Measurements from ENCODE around the gene BEND6.

Gene BEND6, protein sequence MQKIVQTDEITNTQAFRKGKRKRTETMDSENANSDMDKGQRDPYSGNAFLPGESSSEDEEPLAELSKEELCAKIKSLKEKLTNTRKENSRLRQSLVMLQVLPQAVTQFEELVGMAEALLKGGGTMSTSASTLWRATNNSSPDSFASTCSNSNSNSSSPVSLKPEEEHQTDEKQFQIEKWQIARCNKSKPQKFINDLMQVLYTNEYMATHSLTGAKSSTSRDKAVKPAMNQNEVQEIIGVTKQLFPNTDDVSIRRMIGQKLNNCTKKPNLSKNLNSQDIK

DNA sequence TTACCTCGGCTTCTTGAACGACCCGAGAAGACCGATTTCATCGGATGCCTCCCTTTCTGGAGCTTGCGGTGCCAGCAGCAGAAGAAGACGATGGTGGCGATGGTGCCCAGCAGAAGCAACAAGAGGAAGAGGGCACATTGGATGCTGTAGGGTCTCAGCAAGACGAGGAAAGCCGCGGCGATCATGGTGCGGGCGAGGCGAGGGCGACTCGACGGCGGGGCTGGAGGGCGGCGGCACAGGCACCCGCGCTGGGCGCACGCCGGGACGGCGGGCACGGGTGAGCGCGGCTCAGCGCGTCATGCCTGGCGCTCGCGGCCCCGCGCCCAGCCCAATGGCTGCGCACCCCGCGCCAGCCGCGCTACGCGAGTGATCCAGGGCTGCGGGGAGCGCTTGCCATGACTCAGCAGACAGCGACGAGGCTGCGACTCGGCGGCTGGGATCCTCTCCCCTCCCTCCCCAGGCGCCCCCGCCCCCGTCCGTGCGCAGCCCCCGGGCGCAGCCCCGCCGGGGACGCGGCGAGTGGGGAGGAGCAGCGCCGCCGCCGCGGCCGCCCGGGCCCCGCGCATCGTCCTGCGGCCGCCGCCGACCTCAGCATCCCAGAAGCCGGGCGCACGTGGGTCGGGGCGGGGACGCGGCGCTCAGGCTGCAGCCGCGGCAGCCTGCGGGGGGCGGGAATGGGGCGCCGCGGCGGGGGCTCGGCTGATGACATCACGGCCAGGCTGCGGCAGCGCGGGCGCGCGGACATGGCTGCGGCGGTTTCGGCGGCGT lies at the start of gene BEND6:
Gene BEND6 (plus strand): TSS at position 705 of the 768 bp plus-strand sequence. CDS start 26,704 bp downstream, outside the sequence.
- DNase-seq = peak; percentile 75

DNA sequence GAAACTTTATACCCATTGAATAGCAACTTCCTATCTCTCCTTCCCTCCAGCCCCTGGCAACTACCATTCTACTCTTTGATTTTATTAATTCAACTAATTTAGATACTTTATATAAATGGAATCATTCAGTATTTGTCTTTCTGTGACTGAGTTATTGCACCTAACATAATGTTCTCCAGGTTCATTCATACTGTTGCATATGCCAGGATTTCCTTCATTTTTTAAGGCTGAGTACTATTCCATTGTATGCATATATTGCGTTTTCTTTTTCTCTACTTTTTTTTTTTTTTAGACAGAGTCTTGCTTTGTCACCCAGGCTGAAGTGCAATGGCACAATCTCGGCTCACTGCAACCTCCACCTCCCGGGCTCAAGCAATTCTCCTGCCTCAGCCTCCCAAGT lies 49.5 kb upstream of the BEND6 start:
- DNase-seq = no peak

DNA sequence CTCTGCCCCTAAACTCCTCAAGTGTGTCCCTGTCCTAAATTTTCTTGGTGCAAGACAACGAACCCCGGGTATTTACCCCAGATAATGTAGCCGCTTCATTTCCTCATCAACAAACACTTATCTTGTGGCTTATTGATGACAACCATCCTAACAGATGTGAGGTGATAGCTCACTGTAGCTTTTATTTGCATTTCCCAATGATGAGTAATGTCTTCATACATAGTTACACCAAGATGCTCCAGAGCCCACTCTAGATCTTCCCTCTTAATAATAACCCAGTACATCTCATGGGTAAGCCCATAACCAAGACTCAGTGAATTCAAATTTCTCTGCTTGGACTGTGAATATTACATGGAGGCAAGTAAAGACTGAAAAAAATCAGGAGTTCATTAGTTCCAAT lies 48.2 kb upstream of the BEND6 start:
- DNase-seq = no peak

DNA sequence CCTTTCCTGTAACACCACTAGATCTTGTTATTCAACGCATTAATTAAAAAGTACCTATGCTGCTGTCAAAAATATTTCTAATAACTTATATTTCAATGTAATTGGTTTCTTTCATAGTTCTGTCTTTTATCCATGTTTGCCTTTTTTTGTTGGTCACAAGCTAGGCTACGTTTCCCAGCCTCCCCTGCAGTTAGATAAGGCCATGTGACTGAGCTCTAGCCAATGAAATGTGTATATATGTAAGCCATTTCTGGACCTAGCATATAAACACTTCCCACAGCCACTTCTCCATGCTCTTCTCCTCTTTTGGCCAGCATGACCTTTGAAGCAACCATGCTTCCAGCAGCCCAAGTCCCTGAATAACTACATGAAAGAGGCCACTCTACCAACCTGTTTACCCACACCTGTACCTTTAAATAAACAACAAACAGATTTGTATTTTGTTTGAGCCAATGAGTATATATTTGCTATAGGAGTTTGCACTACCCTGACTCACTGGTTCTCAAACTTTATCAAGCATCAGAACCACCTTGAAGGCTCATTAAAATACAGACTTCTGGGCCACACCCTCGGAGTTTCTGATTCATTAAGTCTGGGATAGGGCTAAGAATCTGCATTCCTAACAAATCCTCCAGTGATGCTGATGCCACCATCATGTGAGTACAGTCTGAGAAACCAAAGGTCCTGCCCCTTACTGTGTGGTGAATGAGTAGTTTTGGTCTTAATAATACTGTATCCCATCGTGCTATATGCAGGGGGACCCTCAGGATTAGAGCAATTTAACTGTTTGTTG lies 45.6 kb upstream of the BEND6 start:
- no peak for DNase-seq

DNA sequence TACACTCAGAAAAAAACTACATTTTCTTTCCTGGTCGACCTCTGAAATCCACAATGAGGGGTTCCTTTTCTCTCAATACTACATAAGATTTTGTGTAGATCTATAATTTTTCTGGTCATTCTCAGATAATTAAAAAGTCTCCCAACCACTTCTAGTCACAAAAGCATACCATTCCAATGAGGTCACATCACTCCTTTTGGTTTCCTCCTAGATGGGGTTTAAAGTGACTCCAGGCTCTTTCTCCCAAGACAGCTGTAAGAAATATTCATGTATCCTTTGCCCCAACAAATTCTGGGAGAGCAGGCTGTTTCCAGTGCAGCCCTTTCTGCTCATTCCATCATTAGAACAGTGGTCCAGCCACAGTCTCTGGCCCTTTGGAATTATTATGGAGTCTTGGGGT lies 43.1 kb upstream of the BEND6 start:
- DNase-seq = no peak

DNA sequence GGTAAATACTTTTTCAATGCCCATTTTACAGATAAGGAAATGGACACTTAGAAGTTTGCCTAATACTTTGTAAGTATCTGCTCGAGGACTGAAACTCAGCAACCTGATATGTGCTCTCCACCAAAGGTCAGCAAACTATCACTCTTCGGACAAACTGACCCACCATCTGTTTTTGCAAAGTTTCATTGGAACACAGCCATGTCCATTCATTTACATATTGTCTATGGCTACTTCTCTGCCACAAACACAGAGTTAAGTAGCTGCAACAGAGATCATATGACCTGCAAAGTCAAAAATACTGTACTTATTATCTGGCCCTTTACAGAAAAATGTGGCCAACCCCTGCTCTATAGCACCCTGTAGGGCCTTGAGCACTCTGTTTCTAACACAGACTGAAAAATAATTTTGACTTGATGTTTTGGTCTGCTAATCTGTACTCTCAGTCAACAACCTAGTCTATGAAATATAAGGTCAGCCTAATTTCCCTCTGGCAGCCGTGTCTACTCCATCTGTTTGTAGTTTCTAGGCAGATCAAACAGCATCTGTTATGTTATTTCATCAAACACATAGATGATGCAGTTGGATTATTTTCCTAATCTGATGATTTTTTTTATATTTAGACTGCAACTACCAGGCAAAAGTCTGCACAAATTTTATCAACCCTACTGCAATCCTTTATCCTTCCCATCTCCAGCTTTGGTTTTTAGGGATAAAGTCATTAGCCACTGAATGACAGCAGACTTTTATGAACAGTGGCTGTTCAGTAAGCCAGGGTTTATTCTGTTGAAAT lies 41.4 kb upstream of the BEND6 start:
- no peak for DNase-seq

DNA sequence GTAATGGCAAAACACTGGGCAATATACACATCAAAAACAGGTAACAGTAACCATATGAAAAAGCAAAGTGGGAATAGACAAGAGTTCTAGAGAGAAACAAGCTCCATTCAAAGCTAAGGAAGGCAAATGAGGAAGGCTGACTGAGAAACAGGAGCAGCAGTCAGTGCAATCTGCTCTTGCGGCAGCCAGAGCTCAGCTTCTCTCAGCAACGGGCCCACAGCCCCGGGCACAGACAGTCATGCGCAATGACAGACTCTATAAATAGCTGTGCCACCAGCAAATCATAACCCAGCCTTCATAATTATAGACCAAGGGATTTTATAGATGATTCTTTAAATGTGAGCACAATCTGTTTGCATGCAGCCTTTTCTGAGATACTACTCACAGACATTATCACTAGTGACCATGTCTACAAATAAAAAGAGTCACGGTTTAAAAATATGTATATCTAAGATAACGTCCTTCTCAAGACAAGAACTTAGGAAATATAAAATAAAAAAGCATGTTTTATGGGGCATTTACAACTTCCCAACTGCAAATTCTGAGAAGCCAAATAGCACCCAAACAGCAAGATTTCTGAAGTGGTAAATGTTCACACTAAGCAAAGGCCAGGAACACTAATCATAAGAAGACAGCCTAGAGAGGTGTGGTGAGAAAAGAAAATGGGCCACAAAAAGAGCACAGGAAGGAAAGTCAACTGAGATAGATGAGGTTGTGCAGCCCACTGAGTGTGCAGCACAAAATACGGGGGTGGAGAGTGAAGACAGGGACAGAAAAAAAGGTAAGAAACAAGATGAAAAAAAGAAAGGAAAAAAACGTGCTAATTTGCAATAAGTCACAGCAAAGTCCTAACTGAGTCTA lies 39.9 kb upstream of the BEND6 start:
- DNase-seq = no peak

DNA sequence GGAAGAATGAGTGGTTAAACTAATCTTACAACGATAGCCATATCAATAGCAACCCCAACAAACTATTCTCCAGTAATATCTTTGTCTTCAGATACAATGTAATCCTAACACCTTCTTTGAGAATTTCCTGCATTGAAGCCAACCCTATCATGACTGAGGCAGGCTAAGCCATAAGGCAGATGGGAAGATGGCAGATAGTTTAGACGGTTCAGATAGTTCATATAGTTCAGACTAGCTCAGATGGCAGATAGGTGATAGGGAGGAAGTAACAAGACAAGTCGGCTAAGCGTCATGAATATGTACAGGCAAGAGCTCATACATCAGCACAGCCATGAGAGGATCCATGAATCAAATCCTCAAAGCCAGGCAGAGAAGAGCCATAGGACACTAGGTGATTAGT lies 39.1 kb upstream of the BEND6 start:
- DNase-seq = no peak

DNA sequence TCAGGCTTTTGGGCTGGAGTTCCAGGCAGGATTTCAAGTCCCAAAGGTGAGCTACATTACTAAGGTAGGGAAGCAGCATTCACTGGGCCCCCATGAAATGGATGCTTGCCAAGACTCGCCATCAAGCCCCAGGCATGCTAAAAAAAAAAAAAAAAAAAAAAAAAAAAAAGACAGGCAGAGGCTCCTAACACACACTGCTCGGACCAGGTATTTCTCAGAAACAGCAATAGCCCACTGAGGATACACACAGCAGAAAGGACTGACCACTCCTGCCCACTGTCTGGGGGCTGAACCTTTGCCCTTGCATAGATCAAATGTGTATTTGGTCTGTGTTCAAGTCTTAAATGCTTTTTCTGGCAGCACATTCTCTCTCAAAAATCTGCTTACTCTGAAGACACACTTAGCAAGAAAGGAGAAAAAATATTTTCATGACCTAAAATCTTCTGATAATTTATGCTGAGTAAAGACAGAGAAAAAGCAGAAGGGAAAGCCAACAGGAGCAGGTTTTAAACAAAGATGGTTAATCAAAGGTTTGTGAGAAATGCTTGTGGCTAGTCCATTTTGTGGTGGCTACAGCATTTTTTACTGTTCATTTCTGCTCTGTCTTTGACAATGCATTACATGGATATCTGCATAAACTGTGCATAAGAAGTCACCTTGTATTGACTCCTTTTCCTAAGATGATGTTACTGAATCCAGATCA lies 37.9 kb upstream of the BEND6 start:
- no peak for DNase-seq

DNA sequence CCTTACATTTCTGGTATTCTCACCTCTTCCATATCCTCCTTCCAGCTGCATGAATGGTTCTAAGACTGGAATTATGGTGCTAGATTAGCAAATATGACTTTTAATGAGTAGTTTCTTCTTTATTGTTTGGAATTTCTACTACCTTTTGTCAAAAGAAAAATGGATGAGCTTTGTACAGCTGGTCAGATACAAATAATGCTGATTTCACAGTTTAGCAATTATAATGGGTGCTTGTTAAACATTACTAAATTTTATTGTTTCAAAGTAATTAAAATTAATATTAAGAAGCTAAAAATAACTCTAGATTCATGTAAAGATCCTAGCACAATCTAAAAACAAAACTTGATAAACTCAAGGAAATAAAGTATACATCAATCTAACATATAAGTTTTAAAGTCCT lies 32.3 kb upstream of the BEND6 start:
- DNase-seq = no peak

DNA sequence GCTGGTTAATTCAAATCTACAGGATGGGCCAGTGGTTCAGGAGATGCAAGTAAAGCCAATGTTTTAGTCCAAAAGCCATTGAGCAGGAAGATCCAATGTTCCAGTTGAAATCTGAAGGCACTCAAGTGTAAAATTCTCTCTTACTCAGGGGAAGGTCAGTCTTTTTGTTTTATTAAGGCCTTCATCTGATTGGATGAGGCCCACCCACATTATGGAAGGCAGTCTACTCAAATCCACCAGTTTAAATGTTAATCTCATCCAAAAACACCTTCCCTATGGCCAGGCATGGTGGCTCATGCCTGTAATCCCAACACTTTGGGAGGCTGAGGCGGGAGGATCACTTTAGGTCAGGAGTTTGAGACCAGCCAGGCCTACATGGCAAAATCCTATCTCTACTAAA lies 31.3 kb upstream of the BEND6 start:
- DNase-seq = no peak

DNA sequence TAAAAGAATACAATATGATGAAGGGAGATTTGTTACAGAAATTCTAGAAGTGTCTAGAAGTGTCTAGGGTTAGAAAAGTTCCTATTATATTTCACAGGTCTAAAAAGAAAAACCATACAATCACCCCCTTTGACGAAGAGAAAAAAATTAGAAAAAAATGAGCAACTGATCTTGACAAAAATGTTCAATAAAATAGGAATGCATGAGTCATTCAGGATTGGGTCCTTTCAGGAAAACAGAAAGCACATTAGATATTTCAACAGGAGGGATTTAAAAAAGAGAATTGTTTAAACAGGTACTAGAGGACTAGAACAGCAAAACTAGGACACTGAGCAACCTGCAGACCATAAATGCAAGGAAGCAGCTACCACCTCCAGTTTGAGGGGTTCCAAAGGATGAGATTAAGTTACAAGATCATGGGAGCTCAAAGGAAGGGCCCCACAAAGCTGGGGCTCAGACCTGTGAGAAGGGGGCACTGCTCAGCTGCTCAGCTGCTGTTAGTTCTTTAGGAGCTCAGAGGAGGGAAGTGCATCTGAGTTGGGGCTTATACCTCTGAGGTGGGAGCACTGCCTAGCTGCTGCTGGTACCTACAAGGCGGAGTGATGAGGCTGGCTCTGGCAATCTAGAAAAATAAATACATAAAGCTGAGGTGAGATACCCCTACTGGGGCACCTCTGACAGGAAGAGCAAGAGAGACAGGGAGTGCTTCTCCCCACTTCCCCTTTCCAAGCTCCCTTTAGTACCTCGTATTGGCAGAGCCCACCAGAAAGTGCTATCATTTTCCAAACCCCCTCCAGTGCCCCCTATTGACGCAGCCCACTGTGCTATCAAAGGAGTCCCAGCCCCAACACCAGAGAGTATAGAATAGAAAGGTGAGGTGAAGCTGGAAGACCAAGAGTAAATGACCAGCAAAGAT lies 27.1 kb upstream of the BEND6 start:
- no peak for DNase-seq

DNA sequence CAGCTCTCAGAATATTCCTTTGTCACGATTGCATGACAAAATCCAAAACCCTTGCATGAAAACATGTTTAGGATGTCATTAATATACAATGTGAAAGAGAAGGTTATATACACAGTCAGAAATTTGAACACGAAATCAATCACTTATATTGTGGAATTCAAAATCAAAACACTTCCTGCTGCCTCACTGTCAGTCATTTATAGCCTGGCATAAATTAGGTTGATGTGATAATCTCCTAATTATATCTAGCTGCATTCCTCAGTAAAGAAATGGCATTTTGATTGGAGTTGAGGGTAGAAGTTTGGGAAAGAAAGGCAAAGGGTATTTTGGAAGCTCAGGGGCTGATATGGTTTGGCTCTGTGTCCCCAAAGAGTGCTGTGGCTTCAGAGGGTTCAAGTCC lies 24.1 kb upstream of the BEND6 start:
- DNase-seq = no peak

DNA sequence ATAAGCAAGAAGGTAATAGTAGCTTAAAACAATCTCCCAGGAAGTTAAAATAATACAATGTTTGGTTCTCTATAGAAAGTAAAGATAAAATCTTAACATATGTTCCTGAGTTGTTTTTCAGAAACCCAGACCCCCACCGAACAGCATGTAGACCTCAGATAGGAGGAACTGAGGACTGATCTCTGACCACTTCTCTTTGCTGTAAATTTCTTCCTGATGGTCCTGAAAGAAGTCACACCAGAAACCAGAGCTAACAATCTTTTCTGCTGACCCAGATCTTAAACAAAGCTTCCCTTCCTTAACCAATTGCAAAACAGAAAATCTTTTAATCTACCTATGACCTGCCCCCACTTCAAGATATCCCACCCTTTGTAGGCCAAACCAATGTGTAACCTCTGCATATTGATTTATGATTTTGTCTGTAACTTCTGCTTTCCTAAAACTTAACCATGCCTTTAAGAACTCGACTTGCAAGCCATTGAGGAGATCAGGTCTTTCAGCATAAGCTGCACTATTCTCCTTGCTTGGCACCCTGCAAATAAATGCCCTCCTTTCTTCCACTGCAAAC lies 21.9 kb upstream of the BEND6 start:
- no peak for DNase-seq

DNA sequence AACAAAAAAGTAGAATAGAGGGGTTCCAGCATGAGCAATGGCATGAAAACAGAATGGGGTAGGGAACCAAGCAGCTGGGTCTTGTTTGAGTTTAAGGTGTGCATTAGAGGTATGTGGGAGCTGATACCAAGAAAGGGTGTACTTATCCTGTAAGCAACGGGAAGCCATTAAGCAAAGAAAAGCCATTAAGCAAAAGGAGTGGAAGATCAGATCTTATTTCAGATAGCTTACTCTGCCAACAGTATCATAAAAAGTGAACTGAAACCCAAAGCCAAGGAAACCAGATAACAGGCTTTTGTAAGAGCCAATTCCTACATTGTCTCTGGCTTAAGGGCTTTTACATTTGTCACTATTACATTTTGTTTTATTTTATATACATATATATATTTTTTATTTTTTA lies 21.3 kb upstream of the BEND6 start:
- DNase-seq = no peak

DNA sequence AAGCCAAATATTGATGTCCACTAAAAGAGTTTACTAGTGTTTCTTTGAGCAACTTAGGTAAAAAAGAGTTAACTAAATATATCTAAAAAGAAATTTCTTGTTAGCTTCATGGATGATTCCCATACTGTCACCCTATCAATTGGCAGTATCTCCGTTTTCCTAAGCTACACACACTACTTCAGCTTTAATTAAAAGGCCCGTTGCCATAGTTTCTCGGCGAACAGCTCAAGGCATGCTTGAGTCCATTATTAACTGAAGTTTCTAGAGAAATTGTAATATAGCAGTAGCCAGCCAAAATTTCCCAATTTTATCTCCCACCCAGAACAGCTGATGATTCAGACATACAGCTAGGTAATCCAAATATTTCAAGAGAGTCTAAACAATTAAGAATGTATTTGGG lies 20.0 kb upstream of the BEND6 start:
- DNase-seq = no peak

DNA sequence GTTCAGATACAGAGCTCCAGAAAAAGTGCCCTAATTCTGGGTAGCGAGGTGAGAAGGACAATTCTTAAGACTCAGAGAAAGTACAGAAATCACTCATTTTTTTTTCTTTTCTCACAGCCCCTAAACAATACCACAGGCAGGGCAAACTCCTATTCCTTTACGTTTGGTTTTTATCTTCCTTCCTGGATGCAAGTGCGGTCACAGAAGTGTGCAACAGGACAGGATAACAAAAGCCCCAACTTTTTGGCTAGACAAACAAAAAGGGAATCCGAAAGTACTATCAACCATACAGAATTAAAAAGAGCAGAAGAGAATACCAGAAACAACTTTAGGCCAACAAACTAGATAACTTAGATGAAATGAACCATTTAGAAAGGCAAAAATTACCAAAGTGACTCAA lies 18.4 kb upstream of the BEND6 start:
- no peak for DNase-seq

DNA sequence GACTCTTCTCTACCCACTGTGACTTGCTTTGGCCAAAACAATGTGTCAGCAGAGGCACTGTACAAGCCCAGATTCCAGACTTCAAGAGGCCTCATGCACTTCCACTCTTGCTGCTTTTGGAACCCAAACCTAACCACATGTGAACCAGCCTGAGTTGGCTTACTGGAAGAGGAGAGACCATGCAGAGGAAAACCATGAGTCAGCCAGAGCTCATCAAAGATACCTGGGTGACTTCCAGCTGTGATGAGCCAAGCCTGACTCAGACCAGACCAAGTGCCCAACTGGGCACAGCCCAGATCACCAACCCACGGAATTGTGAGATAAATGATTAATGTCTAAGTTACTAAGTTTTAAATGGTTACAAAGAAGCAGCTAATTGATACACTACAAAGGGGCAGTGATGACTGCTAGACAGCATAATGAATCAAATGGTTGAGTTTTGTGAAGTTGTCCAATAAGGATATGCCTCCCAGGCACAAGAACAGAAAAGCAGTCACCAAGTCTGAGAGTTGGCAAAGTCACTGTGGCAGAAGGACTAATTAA lies 16.2 kb upstream of the BEND6 start:
- DNase-seq = no peak

DNA sequence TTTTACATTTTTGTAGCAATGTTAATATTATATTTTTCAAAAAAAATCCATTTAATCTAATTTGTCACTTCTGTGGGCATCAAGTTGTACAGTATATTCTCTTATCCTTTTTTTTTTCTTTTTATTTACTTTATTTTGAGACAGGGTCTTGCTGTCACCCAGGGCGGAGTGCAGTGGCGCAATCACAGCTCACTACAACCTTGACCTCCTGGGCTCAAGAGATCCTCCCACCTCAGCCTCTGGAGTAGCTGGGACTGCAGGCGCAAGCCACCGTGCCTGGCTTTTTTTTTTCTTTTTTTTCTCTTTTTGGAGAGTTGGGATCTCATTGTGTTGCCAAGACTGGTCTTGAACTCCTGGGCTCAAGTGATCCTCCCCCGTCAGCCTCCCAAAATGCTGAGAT lies 14.4 kb upstream of the BEND6 start:
- DNase-seq = no peak

DNA sequence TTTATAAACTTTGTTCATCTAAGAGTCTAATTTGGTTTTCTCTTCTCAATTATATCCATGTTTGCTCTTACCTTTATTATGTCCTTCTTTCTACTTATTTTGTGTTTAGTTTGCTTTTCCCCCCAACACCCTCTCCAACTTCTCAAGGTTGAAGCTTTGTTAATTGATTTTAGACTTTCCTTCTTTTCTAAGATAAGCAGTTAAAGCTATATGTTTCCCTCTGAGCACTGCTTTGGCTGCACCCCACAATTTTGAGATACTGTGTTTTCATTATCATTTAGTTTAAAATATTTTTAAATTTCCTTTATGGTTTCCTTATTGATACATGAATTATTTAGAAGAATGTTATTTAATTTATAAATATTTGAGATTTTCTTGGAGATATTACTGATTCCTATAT lies 13.9 kb upstream of the BEND6 start:
- DNase-seq = no peak
